ENCODE data around the gene KIFC1. TPM values are rescaled to one million over a fixed set of nuclear protein-coding genes. Genes with fewer than 3 reads are reported as not detected.
"Not testable (repeated sequence)": the region's sequence is repeated elsewhere in the genome, so short reads cannot be mapped to it uniquely, and the experiment has no call there.

KIFC1 gene
- polyA plus RNA-seq, 1 of the 3 experiments (the other 2 are of a cell fraction) = 35.9 TPM

GRCh38 chr6:33397541-33397940, 5.9 kb downstream of the KIFC1 start:
- CTCF ChIA-PET = interaction anchor here (1.5 to 6.2 kb wide), 2 partner anchors 9 to 28 kb away, joined by 8 to 20 read pairs; no protein-coding TSS in a partner anchor

GRCh38 chr6:33398601-33399000, 7.0 kb downstream of the KIFC1 start:
- POLR2A ChIA-PET; H4K20me1 ChIP-seq (ENCODE audit: insufficient read depth); H3K9me2 ChIP-seq; H3K4me1 ChIP-seq (ENCODE audit: control insufficient read depth in 1 of 2, insufficient read depth in 2 of 2, low read depth in 1 of 2, low read length in 1 of 2); H3K27ac ChIP-seq (ENCODE audit: low read depth in 2 of 2, low read length in 1 of 2); CTCF ChIA-PET; H3K9ac ChIP-seq; H2AFZ ChIP-seq (ENCODE audit: low read depth); H3F3A ChIP-seq (replicated peaks; ENCODE audit: insufficient read depth); H3K27me3 ChIP-seq (ENCODE audit: insufficient read depth); H3K4me2 ChIP-seq; H3K9me3 ChIP-seq; H3K4me3 ChIP-seq (ENCODE audit: low read depth in 2 of 2, low read length in 1 of 2); DNase-seq: not testable (repeated sequence)
- Histone ChIP-seq H3K36me3 (replicated peaks in 1 of 2; ENCODE audit: control insufficient read depth in 1 of 2, insufficient read depth in 2 of 2, low read length in 1 of 2) (peaks cover 5 to 12% of the 10 kb centered on the region in 2 experiments), H3K79me2 (ENCODE audit: insufficient read depth) (peaks cover 96% of the 10 kb centered on the region)
- WGBS (ENCODE audit: low lambda C conversion rate) = 100% methylated on average over 3 of the region's 3 CpGs

More at GRCh38 chr6:33397541-33397940, 5.9 kb downstream of the KIFC1 start:
- no peak overlapping the region for H3K4me2 ChIP-seq
- H3K4me3 ChIP-seq (ENCODE audit: low read depth in 2 of 2, low read length in 1 of 2) = no peak overlapping the region
- H3K4me1 ChIP-seq (ENCODE audit: control insufficient read depth in 1 of 2, insufficient read depth in 2 of 2, low read depth in 1 of 2, low read length in 1 of 2) = peaks cover 0 to 8% of the 10 kb centered on the region in 2 experiments; a peak in 3 of 4 replicates
- peaks cover 0 to 1% of the 10 kb centered on the region in 2 experiments for H3K36me3 ChIP-seq (replicated peaks in 1 of 2; ENCODE audit: control insufficient read depth in 1 of 2, insufficient read depth in 2 of 2, low read length in 1 of 2)
- POLR2A ChIA-PET = interaction anchor here (0.9 kb wide), 1 partner anchor 21 kb away, joined by 4 read pairs; no protein-coding TSS in a partner anchor
- H3K9me3 ChIP-seq = no peaks in the 10 kb centered on the region
- H3F3A ChIP-seq (replicated peaks; ENCODE audit: insufficient read depth) = no peaks in the 10 kb centered on the region
- H3K9me2 ChIP-seq = no peaks in the 10 kb centered on the region
- peak overlapping the region; percentile 4; the same call in 1 of the 2 replicates for H2AFZ ChIP-seq (ENCODE audit: low read depth)
- 100% methylated on average over 1 of the region's 1 CpG for WGBS (ENCODE audit: low lambda C conversion rate)
- H4K20me1 ChIP-seq (ENCODE audit: insufficient read depth) = peaks cover 9% of the 10 kb centered on the region; the same call in 1 of the 2 replicates
- peaks cover 96% of the 10 kb centered on the region for H3K79me2 ChIP-seq (ENCODE audit: insufficient read depth)
- H3K27me3 ChIP-seq (ENCODE audit: insufficient read depth) = no peaks in the 10 kb centered on the region
- TF ChIP-seq ZBTB33 (IDR thresholded peaks at IDR 0.05; ENCODE audit: borderline replicate concordance, low read depth) (no peak), TAF1 (IDR thresholded peaks at IDR 0.05; ENCODE audit: borderline replicate concordance, low read depth, low read length) (no peak), PBX3 (IDR thresholded peaks at IDR 0.05) (no peak), YY1 (IDR thresholded peaks at IDR 0.05; ENCODE audit: low read depth) (no peak), ELF1 (IDR thresholded peaks at IDR 0.05) (no peak), EP300 (IDR thresholded peaks at IDR 0.05; ENCODE audit: borderline replicate concordance in 1 of 2, low read depth in 1 of 2, low read length in 1 of 2) (no peak), FOXJ3 (CRISPR knock-in tag; IDR thresholded peaks at IDR 0.05) (no peak), MEF2A (IDR thresholded peaks at IDR 0.05; ENCODE audit: borderline replicate concordance, low read depth) (no peak), MAX (IDR thresholded peaks at IDR 0.05; ENCODE audit: low read depth) (no peak), REST (IDR thresholded peaks at IDR 0.05; ENCODE audit: low read depth, low read length) (no peak)
- H3K9ac ChIP-seq = no peak overlapping the region
- no peak for DNase-seq
- no peak overlapping the region for H3K27ac ChIP-seq (ENCODE audit: low read depth in 2 of 2, low read length in 1 of 2)

GRCh38 chr6:33399881-33400280, 8.3 kb downstream of the KIFC1 start:
- H3K27me3 ChIP-seq (ENCODE audit: insufficient read depth); H2AFZ ChIP-seq (ENCODE audit: low read depth); H4K20me1 ChIP-seq (ENCODE audit: insufficient read depth); H3K4me3 ChIP-seq (ENCODE audit: low read depth in 2 of 2, low read length in 1 of 2); H3K9me3 ChIP-seq; POLR2A ChIA-PET; H3K27ac ChIP-seq (ENCODE audit: low read depth in 2 of 2, low read length in 1 of 2); H3K9me2 ChIP-seq; H3F3A ChIP-seq (replicated peaks; ENCODE audit: insufficient read depth); DNase-seq; H3K9ac ChIP-seq; H3K4me2 ChIP-seq; H3K4me1 ChIP-seq (ENCODE audit: control insufficient read depth in 1 of 2, insufficient read depth in 2 of 2, low read depth in 1 of 2, low read length in 1 of 2): not testable (repeated sequence)
- H3K79me2 ChIP-seq (ENCODE audit: insufficient read depth) = peaks cover 86% of the 10 kb centered on the region
- H3K36me3 ChIP-seq (replicated peaks in 1 of 2; ENCODE audit: control insufficient read depth in 1 of 2, insufficient read depth in 2 of 2, low read length in 1 of 2) = peaks cover 12 to 16% of the 10 kb centered on the region in 2 experiments
- 98% methylated on average over 6 of the region's 6 CpGs for WGBS (ENCODE audit: low lambda C conversion rate)
- CTCF ChIA-PET = interaction anchor here (1.5 kb wide), 1 partner anchor 111 kb away, joined by 4 read pairs; the partner anchor contains the start of gene WDR46

Data from SK-N-SH (cell line).